Stimulated activated CD8-positive, alpha-beta memory T cell treated with anti-CD3 and anti-CD28 coated beads, Interleukin-7, amount 100 ng/mL, for 1 hour (primary cell): ENCODE results near the gene RIPOR2.
"Not testable (repeated sequence)": the region's sequence is repeated elsewhere in the genome, so short reads cannot be mapped to it uniquely, and the experiment has no call there.

ENCODE experiments used
- DNase-seq, 2 donors: peaks; one replicate each; pipeline ENCODE4 v3.0.0-alpha.2; 2020; ENCODE audit warnings: low read depth in 2 of 2

The RIPOR2 gene

GRCh38 chr6:24926647-24927046, 9.1 kb downstream of the RIPOR2 start:
- DNase-seq: not testable (repeated sequence)

GRCh38 chr6:24926192-24926591, 9.6 kb downstream of the RIPOR2 start:
- no peak for DNase-seq

DNA sequence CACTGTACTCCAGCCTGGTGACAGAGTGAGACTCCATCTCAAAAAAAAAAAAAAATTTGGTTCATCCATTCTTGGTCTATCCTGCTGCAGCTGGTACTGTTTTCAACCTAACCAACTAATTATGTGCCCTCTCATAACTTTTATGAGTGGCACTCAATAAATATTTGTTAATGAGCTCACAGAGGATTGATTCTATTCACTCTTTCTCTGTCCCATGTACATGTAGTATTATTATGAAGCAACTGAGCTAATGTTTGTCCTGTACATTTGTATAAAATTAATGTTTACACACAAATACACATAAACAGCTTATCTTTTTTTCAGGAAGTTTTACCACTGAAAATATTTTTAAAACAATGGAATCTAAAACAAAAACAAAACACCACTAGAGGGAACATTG, 10.1 kb downstream of the RIPOR2 start:
- no peak for DNase-seq

GRCh38 chr6:24924580-24925356, 11.0 kb downstream of the RIPOR2 start:
- no peak for DNase-seq

- DNase-seq: no peak
These were observed 11.8 kb downstream of the RIPOR2 start for GRCh38 chr6:24923885-24924401.

DNA sequence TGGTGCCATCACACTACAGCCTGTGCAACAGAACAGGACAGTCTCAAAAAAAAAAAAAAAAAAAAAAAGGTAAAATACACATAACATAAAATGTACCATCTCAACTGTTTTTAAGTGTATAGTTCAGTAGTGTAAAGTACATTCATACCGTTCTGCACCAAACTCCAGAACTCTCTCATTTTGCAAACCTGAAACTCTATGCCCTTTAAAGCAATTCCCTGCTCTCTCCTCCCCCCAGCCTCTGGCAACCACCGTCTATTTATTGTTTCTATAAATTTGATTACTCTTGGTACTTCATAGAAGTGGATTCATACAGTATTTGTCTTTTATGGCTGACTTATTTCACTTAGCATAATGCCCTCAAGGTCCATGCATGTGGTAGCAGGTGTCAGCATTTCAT, 12.9 kb downstream of the RIPOR2 start:
- DNase-seq: no peak

DNA sequence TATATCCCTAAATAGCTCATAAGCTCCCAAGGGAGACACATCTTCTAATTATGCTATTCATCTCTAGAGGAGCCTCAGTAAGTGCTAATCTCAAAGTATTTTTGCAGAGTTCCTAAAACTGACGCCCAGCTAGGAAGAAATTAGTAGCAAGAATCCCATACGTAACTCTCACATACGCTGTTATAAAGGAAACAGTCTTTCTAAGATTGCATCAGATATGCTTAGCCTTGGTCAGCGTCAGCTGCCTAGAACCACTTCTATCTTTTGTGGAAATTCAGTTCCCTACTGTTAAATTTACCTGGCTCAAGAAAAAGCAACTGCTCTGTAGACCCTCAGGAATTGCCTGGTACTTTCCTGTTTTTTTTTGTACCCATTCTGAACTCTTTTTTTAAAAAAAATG, 13.6 kb downstream of the RIPOR2 start:
- DNase-seq: no peak

GRCh38 chr6:24920136-24920535, 15.6 kb downstream of the RIPOR2 start:
- DNase-seq: no peak

GRCh38 chr6:24919056-24919892, 16.5 kb downstream of the RIPOR2 start:
- no peak for DNase-seq

GRCh38 chr6:24918641-24919055, 17.1 kb downstream of the RIPOR2 start:
- no peak for DNase-seq

GRCh38 chr6:24916496-24916895, 19.3 kb downstream of the RIPOR2 start:
- DNase-seq: no peak

- DNase-seq: no peak
These were observed 20.1 kb downstream of the RIPOR2 start for GRCh38 chr6:24915641-24916040.

DNA sequence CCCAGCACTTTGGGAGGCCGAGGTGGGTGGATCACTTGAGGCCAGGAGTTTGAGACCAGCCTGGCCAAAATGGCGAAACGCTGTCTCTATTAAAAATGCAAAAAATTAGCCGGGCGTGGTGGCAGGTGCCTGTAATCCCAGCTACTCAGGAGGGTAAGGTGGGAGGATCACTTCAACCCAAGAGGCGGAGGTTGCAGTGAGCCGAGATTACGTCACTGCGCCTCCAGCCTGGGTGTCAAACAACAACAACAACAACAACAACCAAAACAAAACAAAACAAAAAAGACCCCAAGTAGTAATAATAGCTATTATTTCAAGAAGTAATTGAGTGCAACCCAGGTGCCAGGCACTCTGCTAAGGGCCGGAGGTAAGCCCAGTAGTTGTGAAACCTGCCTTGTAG, 21.7 kb downstream of the RIPOR2 start:
- DNase-seq: not testable (repeated sequence)

DNA sequence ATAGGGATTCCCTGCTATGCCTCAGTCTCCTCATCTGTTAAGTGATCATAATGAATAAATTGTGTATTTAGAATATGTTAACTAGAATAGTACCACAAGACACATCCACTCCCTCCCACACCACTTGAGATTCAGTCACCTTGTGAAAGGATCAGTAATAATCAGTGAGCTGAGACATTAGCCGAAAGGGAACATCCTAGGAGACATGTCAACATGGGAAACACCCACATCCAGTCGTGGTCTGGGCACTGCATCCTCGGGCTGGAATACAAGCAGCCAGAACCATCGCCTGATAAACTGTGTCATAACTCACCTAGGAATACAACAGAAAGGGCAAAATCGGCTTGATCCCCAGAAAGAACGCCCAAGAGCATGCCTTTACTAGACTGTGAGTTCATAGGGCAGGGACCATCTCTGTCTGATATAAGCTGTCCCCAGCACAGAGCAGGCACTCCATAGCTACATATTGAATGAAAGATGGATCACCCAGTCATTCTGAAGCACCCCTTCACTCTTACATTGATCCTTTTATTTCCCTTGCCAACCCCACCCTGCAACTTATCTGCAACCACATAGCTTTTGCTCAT, 23.9 kb downstream of the RIPOR2 start:
- no peak for DNase-seq

DNA sequence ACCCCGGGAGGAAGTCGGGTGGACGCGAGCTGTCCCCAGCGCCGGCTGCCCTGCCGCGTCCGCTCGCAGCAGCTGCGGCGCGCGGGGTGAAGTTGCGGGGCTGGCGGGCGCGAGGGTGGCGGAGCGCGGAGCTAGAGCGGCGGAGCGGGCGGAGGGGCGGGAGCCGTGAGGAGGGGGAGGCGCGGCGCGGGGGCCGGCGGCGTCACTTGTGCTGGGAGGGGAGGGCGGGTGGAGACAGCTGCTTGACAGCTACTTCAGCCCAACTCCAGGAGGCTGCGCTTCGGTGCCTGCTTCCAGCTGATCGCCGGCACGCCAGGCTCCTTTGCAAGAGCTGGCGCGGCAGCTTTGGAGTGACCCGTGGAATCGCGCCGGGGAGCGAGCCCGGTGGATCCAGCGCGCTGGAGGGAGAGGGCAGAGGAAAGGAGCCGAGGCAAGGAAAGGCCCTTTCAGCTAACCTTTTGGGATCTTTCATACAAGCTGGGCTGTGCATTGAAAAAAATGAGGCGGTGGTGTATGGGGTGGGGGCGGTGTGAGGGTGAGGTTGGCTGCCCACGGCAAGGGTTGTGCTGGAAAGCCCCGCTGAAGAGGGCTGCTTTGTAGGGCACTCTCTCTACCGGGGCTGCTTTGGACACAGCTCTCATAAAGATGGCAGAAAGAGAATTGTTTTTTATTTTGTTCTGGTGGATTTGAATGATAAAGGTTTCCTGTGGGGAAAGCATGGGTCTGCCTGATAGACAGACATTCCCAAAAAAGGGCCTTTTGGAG, 24.6 kb downstream of the RIPOR2 start:
- DNase-seq: peak in 1 of 2 donors; percentile 13

DNA sequence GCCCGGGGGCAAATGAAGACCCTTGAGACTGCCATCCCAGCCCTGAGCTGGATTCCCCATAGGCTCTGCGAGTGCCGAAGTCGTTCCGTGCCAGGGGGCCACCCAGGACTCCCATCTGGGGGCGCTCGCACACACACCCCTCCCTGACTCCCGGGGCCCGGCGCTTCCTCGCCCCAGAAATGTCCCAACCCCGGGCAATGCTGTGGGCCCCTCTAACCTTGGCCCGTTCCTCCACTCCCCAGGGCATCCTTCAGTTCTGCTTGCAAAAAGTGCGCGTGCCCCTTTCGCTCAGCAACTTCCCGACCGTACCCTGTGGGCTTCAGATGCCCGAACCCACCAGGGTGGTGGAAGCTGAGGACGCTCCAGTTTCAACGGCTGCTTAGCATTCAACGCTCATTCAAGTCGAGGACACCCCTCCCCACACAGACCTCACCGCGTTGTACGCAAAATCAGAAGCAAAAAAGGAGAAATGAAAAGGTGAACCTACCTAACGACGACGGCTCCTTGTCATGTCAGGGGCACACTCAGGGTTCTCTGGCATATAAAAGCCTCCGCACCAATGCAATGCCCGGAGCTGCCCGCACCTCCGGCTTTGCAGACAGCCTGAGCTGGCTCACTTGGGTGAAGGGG, 25.3 kb downstream of the RIPOR2 start:
- DNase-seq: peak in 1 of 2 donors; percentile 6

GRCh38 chr6:24909241-24910216, 26.2 kb downstream of the RIPOR2 start:
- DNase-seq: no peak

GRCh38 chr6:24908650-24909035, 27.1 kb downstream of the RIPOR2 start:
- DNase-seq: no peak

DNA sequence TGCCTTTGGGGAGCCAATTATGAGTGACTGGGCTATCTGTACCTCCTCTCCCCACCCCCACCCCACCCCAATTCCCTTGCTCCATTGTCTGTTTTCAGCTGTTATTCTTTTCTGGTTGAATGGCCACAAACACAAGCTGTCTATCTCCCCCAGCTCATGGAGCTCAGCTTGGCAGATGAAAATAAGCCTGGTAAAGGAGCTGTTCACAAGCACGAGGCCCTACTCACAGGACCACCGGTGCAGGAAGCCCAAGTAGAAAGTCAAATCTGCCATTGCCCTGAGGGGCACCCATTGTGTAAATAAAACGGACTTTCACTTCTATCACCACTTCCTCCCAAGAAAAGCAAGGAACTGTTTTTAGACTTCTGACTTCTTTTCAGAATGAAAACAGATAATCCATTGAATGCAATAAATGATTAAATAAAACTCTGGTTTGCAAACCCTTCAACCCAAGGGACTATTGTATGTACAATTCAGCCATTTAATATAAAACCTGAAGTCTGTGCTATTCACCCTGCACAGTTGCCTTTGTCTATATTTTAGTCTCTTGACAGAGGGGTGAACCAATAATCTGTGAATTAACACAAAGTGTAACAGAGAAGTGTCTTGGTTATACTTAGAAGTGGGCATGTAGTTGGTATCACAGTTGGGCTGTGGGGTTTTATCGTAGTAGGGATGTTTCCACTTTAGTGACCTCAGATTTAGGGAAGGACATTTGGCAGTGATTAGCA, 27.7 kb downstream of the RIPOR2 start:
- no peak for DNase-seq
